ENCODE measurements around the gene FAM174C. TPM values are rescaled to one million over a fixed set of nuclear protein-coding genes. Genes with fewer than 3 reads are reported as not detected.

Gene FAM174C
- polyA plus RNA-seq, 1 of the 3 experiments (the other 2 are of a cell fraction) = 78.0 TPM

- TF ChIP-seq TAF1 (IDR thresholded peaks at IDR 0.05; ENCODE audit: borderline replicate concordance, low read depth, low read length) (no peak), REST (IDR thresholded peaks at IDR 0.05; ENCODE audit: low read depth, low read length) (no peak), ELF1 (IDR thresholded peaks at IDR 0.05) (no peak), MEF2A (IDR thresholded peaks at IDR 0.05; ENCODE audit: borderline replicate concordance, low read depth) (no peak), FOXJ3 (CRISPR knock-in tag; IDR thresholded peaks at IDR 0.05) (no peak), SIN3A (IDR thresholded peaks at IDR 0.05; ENCODE audit: borderline replicate concordance, low read depth, low read length) (no peak)
Observed at GRCh38 chr19:1317274-1318003, 42.1 kb downstream of the FAM174C start (continued).

- WGBS (ENCODE audit: low lambda C conversion rate) = 89% methylated on average over 32 of the region's 46 CpGs
- no peak for TF ChIP-seq RAD21 (IDR thresholded peaks at IDR 0.05; ENCODE audit: low read length)
- TF ChIP-seq ZBTB33 (IDR thresholded peaks at IDR 0.05; ENCODE audit: borderline replicate concordance, low read depth) = no peak
- TF ChIP-seq MEF2A (IDR thresholded peaks at IDR 0.05; ENCODE audit: borderline replicate concordance, low read depth) = no peak
- TF ChIP-seq EZH2phosphoT487 (IDR thresholded peaks at IDR 0.05; ENCODE audit: borderline replicate concordance, low read depth) = no peak
- TF ChIP-seq MXI1 (IDR thresholded peaks at IDR 0.05; ENCODE audit: low read depth, low read length) = no peak
- no peak for TF ChIP-seq IRF3 (IDR thresholded peaks at IDR 0.05; ENCODE audit: low read depth, low read length)
- TF ChIP-seq POLR2AphosphoS5 (IDR thresholded peaks at IDR 0.05; ENCODE audit: low read depth, low read length) = no peak
- TF ChIP-seq FOXJ3 (CRISPR knock-in tag; IDR thresholded peaks at IDR 0.05) = no peak
- TF ChIP-seq CTCF (IDR thresholded peaks at IDR 0.05) = no peak
- TF ChIP-seq PBX3 (IDR thresholded peaks at IDR 0.05) = no peak
- TF ChIP-seq RXRA (IDR thresholded peaks at IDR 0.05; ENCODE audit: borderline replicate concordance, low read depth) = no peak
- no peak for TF ChIP-seq NRF1 (IDR thresholded peaks at IDR 0.05; ENCODE audit: low read depth, low read length)
Observed at GRCh38 chr19:1318678-1319471, 43.5 kb downstream of the FAM174C start.

More at GRCh38 chr19:1318678-1319471, 43.5 kb downstream of the FAM174C start:
- H3K9me2 ChIP-seq = no peaks in the 10 kb centered on the region
- no peak overlapping the region for H3K27ac ChIP-seq (ENCODE audit: low read depth in 2 of 2, low read length in 1 of 2)
- H3K9me3 ChIP-seq = no peaks in the 10 kb centered on the region
- H3K36me3 ChIP-seq (replicated peaks in 1 of 2; ENCODE audit: control insufficient read depth in 1 of 2, insufficient read depth in 2 of 2, low read length in 1 of 2) = no peaks in the 10 kb centered on the region
- ChIA-PET POLR2A (no interaction called here), CTCF (no interaction called here)
- no peak overlapping the region for H3K9ac ChIP-seq
- no peak overlapping the region for H3K4me2 ChIP-seq
- no peaks in the 10 kb centered on the region for H4K20me1 ChIP-seq (ENCODE audit: insufficient read depth)
- H3K4me3 ChIP-seq (ENCODE audit: low read depth in 2 of 2, low read length in 1 of 2) = no peak overlapping the region
- DNase-seq = peak; percentile 38
- H3K27me3 ChIP-seq (ENCODE audit: insufficient read depth) = no peaks in the 10 kb centered on the region
- no peaks in the 10 kb centered on the region for H3K79me2 ChIP-seq (ENCODE audit: insufficient read depth)
- H3F3A ChIP-seq (replicated peaks; ENCODE audit: insufficient read depth) = no peaks in the 10 kb centered on the region
- H3K4me1 ChIP-seq (ENCODE audit: control insufficient read depth in 1 of 2, insufficient read depth in 2 of 2, low read depth in 1 of 2, low read length in 1 of 2) = peaks cover 0 to 6% of the 10 kb centered on the region in 2 experiments; a peak in 1 of 4 replicates
- no peak overlapping the region for H2AFZ ChIP-seq (ENCODE audit: low read depth)

All from SK-N-SH (cell line).